GM20000 (cell line): Measurements from ENCODE around the gene AGK.
A peak's percentile ranks its signal among the peaks of the same experiment; 100 is the strongest.
"Not testable (repeated sequence)": the region's sequence is repeated elsewhere in the genome, so short reads cannot be mapped to it uniquely, and the experiment has no call there.

ENCODE experiments used
- DNase-seq: peaks from one replicate; pipeline ENCODE4 v3.0.0; 2012; ENCODE audit warnings: low spot score
- CTCF ChIP-seq: IDR thresholded peaks from 2 replicates; pipeline ENCODE4 v1.5.1; 2012; ENCODE audit warnings: mild to moderate bottlenecking, control low read depth; ENCODE audit errors: extremely low read depth, missing control alignments

The AGK gene

DNA sequence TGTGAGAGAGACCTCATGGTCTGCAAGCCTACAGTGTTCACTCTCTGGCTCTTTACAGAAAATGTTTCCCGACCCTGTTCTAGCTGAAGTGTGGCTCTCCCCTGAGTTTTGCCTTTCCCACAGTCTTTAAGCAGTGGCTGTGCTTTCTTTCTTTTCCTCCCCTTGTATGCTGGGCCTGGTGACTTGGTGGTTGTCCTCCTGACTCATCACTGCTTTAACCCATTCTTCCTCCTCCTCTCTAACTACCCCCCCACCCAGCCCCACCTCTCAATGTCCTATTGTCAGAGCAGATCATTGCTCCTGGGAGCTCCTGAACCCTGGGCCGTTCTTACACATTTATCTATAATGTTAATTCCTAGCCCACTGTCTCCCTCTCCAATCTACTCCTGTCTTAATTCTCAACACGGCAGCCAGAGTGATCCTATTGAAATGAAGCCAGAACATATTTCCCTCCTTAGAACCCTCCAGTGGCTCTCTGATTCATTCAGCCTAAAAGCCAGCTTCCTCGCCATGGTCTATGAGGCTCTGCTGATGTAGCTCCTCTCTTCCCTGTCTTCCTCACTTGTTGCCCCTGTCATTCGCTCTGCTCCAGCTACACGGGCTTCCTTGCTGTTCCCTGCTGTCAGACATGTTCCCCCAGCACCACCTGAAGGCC lies 95.7 kb downstream of the AGK start:
- no peak for DNase-seq
- TF ChIP-seq CTCF: no peak

- DNase-seq: not testable (repeated sequence)
These were observed 96.5 kb downstream of the AGK start for GRCh38 chr7:141647701-141648100.

GRCh38 chr7:141648276-141649114 lies 97.3 kb downstream of the AGK start:
- TF ChIP-seq CTCF: no peak
- no peak for DNase-seq

DNA sequence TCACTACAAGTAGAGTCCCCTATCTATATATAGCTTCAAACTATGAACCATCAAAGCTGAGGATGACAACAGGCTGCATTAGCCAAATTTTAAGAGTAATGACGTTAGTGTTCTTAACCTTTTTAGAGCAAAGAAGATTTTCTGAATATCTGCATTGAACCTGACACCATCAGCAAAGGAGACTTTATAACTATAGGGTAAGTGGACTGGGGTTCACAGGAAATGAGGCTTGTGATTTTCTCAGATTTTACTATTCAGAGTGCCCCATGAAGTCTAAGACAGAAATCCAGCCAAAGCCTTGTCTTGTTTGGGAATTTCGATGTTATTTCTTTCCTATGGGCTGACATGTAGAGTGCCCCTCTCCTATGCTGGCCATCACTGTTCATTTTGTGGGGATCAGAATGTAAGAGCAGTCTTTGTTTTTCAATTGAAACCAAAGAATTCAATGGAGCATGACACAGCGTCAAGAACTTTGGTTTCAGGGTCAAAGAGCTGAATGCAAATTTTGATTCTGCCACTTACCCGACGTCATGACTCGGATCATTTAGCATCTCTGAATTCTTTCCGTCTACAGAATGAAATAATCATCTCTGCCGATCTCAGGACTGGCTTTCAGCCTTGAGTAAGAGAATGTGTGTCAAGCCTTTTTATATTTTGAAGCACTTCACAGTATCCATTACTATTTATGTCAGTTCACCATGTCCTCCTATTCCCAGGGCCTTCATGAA lies 98.1 kb downstream of the AGK start:
- DNase-seq: peak; percentile 27
- TF ChIP-seq CTCF: no peak

DNA sequence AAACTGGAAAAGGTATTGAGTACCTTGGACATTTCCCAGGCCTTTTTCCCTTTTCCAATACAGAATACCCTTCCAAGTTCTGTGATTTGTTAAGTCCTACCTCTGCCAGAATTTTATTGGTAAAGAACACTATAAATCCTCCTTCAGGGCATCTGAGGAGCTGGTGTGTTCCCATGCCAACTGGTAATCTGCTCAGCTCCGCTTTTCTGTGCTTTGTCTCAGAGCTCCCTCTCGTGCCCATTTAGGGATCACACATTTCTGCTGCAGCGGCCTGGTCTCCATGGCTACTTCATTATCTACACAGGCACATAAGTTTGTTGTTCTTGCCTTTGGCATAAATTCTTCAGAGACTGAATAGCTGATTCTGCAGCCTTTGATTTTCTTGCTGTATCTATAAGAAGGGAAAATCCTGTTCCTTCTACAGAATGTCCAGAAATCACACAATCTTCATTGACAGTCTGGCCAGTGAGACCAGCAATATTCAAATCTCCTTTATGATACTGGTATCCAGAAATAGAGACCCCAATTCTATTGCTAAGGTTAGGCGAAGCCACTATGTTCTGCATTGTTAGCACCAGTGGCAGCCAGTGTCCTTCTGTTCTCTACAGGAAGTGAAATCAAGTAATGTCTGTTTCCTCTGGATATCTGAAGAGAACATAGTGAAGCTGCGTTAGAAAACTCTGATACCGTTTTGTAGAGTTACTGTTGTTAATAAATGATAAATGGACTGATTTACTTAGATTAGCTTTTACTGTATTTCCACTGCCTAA lies 98.8 kb downstream of the AGK start:
- peak; percentile 51 for DNase-seq
- peak; percentile 57 for TF ChIP-seq CTCF

DNA sequence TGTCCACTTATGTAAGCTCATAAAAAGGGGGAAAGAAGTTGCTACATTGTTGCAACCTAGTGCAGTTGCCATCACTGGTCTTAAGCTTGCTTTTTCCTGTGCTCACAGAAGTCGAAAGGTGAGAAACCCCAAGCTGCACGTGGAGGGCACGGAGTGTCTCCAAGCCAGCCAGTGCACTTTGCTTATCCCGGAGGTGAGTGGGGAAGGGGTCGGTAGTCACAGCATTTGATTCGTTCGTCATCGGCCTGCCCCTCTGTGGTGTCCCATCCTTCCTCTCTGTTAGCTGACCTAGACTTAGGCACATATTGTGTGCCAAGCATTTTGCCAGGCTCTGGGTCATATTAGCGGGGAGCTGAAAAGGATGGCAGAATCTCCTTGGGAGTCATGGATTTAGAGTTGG lies 100.2 kb downstream of the AGK start:
- no peak for TF ChIP-seq CTCF
- no peak for DNase-seq

DNA sequence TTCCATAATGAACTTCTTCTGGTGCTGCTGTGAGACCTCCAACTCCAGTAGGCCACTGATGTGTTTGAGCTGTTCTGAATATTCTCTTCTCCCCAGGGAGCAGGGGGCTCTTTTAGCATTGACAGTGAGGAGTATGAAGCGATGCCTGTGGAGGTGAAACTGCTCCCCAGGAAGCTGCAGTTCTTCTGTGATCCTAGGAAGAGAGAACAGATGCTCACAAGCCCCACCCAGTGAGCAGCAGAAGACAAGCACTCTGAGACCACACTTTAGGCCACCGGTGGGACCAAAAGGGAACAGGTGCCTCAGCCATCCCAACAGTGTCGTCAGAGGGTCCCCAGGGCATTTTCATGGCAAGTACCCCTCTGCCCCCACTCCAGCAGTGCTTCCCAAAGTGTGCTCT lies 101.5 kb downstream of the AGK start:
- DNase-seq: no peak
- no peak for TF ChIP-seq CTCF
